AML-193 (cell line): Measurements from ENCODE around the gene MTMR12.
"Not testable (repeated sequence)": the region's sequence is repeated elsewhere in the genome, so short reads cannot be mapped to it uniquely, and the experiment has no call there.

Source experiments
- DNase-seq, 2 experiments: peaks; one replicate each; lab custom pipeline; 2025; lab: John Stamatoyannopoulos, UW

Gene MTMR12

DNA sequence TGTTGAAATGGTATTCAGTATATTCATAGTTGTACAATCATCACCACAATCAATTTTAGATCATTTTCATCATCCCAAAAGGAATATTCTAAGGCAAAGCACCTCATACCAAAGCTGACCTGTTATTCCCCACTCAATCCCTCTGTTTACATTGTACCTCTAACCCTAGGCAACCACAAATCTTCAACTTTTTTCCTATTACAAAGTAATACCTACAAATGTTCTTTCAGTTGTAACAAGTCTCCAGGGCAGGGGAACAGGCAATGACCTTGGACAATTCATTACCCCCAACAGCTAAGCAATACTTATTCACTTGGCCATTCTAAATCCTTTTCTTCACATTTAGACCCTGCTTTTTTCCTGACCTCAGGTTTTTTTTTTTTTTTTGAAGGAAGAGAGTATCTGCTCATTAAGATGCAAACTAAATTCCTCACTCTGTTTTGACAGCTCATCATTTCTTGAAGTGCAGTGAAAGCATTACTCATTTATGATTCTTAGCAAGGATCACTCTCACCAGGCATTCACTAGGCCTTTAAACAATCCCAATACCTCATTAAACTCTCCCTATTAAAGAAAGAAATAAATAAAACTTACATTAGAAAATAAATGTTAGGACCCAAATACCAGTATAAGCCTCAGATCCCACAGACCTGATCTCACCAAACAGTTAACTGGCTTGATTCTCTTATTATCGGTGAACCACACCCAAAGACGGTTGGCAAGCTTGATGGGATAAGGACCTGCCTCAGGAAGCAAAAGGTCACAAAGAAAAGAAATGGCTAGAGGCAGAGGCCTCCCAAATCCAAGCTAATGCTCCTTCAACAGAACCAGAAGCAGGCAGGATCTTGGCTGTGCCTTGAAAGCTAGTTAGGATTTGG, 15.3 kb downstream of the MTMR12 start:
- DNase-seq: no peak

DNA sequence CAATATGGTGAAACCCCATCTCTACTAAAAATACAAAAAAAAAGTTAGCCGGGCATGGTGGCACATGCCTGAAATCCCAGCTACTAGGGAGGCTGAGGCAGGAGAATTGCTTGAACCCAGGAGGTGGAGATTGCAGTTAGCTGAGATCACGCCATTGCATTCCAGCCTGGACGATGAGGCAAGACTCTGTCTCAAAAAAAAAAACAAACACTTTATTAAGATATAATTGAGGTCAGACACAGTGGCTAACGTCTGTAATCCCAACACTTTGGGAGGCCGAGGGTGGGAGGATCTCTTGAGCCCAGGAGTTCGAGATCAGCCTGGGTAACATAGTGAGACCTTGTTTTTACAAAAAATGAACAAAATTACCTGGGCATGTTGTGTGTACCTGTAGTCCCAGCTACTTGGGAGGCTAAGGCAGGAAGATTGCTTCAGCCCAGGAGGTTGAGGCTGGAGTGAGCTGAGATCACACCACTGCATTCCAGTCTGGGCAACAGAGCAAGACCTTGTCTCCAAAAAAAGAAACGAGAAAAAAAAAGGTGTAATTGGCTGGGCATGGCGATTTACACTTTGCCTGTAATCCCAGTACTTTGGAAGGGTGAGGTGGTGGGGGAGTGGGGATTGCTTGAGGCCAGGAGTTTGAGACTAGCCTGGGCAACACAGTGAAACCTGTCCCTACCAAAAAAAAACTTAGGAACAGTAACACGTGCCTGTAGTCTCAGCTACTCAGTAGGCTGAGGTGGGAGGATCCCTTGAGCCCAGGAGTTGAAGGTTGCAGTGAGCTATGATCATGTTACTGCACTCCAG, 16.6 kb downstream of the MTMR12 start:
- not testable (repeated sequence) for DNase-seq

DNA sequence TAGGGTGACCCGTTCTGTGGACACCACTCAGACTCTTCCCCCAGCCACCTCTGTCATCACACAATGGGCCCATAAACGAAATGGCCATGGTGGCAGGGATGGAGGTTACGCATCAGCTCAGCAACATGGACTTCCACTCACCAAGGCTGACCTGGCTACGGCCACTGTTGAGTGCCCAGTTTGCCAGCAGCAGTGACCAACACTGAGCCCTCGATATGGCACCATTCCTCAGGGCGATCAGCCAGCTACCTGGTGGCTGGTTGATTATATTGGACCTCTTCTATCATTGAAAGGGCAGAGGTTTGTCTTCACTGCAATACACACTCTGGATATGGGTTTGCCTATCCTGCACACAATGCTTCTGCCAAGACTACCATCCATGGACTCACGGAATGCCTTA, 21.1 kb downstream of the MTMR12 start:
- no peak for DNase-seq

DNA sequence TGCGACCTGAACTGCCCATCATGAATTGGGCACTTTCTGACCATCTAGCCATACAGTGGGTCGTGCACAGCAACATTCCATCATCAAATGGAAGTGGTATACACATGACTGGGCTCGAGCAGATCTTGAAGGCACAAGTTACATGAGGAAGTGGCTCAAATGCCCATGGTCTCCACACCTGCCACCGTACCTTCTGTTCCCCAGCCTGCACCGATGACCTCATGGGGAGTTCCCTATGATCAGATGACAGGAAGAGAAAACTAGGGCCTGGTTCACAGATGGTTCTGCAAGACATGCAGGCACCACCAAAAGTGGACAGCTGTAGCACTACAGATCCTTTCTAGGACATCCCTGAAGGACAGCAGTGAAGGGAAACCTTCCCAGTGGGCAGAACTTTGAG, 21.8 kb downstream of the MTMR12 start:
- no peak for DNase-seq

DNA sequence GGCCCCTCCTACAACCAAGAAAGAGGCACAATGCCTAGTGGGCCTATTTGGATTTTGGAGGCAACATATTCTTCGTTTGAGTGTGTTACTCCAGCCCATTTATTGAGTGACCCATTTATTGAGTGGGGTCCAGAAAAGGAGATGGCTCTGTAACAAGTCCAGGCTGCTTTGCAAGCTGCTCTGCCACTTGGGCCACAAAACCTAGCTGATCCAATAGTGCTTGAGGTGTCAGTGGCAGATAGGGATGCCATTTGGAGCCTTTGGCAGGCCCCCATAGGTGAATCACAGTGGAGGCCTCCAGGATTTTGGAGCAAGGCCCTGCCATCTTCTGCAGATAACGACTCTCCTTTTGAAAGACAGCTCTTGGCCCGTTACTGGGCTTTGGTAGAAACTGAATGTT, 22.2 kb downstream of the MTMR12 start:
- not testable (repeated sequence) for DNase-seq

DNA sequence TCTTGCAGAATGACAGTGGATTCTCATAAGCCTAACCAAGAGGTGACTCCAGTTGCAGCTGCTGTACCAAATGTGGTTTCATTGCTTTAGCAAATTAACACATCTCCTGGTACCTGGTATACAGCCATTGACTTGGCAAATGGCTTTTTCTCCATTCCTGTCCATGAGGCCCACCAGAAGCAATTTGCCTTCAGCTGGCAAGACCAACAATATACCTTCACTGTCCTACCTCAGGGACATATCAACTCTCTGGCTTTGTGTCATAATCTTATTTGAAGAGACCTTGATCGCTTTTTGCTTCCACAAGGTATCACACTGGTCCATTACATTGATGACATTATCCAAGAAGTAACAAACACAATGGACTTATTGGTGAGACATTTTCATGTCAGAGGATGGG, 22.8 kb downstream of the MTMR12 start:
- DNase-seq: not testable (repeated sequence)

DNA sequence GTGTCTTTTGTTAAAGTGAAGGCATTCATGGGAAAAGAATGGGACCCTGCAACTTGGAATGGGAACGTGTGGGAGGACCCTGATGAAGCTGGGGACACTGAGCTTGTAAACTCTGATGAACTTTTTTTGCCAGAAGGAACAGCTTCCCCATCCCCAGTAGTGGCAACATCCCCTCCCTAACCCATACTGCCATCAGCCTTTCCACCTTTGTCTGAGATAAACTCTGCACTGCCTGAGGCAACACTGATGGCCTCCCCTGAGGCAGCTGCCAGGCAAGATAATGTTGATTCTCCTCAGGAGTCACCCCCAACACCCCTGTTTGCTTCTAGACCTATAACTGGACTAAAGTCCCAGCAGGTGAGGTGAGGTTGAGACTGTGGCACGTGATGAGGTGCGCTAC, 24.6 kb downstream of the MTMR12 start:
- DNase-seq: not testable (repeated sequence)

DNA sequence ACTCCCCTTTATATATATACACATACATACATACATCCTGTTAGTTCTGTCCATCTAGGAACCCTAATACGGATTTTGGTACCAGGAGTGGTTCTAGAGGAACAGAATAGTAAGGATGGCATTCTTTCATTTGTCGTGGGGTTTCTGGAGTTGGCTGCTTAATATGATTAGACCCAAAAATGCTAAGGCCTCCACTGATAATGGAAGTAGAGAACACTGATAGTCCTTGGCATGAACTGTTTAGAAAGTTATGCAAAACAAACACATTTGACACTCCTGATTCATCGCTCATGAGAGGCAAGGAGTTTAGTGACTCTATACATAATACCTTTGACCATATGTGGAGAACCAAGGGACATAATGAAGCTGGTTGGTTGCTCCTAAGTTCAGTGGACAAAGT, 25.2 kb downstream of the MTMR12 start:
- DNase-seq: not testable (repeated sequence)

DNA sequence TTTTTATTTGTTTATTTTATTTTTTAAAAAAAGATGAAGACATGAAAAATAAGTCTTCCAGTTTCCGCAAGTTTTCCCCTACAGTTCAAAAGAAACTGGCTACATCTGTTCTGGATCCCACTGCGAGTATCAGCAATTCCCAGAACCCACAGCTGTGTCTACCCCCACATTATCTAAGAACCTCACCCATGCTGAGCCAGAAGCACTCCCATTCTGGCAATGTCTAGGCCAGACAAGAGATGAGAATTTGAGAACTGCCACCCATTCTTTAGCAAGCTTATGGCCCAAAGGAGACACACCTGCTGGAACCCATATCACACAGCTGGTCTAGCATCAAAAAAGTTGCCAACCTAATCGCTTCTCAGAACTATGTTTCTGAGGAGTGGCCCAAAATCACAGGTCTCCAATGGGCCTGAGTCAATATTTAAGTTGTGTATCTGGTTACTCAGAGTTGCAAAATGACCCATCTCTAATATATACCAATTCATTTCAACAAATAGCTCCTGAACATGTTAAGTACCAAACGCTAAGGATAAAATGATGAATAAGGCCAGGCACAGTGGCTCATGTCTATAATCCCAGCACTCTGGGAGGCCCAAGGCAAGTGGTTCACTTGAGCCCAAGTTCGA, 27.1 kb downstream of the MTMR12 start:
- DNase-seq: no peak

DNA sequence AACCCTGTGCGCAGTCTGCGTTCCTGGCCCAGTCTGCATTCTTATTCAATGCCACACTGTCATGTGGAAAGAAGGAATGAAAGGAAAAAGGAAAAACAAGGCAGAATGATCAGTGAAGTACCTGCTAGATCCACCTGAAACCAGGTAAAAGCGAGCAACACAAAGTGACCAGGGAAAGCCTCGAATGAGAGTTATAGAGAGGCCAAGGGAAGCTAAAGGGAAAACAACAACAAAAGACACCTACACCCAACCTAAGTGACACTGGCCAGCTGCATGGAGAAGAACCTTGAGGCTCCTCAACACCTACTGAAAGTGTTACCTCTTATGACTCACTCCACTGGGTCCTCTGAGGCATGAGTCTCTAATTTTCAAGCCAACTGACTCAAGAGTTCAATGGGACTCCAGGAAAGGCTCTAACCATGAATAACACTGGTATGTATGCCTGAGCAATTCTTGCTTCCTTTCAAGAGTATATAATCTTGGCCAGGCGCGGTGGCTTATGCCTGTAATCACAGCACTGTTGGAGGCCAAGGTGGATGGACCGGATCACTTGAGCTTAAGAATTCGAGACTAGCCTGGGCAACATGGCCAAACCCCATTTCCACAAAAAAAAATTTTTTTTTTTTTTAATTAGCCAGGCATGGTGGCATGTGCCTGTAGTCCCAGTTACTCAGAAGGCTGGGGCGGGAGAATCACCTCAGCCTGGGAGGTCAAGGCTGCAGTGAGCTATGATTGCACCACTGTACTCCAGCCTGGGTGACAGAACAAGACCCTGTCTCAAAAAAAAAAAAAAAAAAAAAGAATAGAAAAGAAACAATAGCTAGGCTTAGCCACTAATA, 29.0 kb downstream of the MTMR12 start:
- DNase-seq: no peak

DNA sequence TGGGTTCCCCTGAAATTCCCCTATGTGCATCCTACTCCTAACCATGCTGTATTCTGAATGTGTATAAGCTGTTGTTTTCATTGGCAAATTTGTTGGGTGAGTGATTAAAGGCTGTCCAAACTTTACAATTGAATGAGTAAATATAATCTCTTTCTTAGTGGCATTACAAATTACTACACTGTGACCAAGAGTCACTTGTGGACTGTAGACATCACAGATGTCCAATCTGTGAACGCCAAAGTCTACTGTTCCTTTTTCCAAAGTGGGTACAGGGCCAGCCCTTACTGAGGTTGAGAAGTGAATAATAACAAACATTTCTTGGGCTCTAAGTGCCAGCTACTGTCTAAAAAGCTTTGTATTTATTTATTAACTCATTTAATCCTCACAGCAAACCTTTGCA, 29.7 kb downstream of the MTMR12 start:
- DNase-seq: no peak

DNA sequence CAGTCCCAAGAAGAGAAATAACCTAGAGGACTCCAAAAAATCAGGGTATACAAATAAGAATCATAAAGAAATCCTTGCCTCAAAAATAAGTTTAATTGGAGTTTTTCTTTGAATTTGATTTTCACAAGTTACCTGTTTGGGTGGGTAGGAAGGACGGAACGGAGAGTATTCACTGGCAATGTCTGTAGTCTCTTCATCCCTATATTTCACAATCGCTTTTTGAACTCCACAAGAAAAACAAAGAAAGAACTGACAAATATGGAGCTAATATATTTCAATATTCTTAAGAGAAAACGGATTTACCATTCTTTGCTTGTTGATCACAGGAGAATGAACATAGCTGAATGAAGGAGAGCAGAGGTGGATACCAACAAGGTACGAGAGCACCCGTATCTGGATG, 30.1 kb downstream of the MTMR12 start:
- no peak for DNase-seq

DNA sequence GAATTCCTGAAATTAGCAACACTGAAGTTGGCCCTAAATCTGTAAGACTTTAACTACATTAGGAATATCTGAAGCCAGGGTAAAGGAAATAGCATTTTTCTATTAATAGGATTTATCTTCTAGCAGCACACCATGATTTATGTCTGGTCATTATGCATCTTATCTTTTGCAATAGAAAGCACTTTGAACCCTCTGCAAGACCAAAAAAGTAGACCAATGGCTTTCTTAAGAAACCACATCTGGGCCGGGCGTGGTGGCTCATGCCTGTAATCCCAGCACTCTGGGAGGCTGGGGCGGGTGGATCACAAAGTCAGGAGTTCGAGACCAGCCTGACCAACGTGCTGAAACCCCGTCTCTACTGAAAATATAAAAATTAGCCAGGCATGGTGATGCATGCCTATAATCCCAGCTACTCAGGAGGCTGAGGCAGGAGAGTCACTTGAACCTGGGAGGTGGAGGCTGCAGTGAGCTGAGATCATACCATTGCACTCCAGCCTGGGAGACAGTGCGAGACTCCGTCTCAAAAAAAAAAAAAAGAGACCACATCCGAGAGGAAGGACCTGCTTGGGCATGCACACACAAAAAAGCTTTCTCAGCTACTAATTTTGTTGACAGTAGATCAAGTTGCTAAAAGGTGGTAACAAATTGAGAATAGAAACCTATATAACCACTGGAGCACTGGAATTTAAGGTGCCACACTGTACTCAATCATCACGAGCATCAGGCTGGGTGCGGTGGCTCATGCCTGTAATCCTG, 31.2 kb downstream of the MTMR12 start:
- DNase-seq: not testable (repeated sequence)

DNA sequence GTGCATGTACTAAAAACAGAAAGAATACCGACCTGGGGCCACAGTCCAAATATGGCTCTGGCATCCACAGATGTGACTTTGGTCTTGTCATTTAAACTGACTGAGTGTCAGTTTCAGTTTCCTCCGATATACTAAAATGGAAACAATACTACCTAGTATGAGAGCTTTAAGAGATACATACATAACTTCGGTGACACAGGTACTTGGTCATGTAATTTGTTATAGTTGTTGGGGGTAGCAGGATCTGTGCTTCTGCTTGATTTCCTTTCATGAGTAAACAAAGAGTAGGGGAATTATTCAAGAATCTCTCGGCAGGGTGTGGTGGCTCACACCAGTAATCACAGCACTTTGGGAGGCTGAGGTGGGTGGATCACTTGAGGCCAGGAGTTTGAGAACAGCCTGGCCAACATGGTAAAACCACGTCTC, 32.1 kb downstream of the MTMR12 start:
- no peak for DNase-seq

DNA sequence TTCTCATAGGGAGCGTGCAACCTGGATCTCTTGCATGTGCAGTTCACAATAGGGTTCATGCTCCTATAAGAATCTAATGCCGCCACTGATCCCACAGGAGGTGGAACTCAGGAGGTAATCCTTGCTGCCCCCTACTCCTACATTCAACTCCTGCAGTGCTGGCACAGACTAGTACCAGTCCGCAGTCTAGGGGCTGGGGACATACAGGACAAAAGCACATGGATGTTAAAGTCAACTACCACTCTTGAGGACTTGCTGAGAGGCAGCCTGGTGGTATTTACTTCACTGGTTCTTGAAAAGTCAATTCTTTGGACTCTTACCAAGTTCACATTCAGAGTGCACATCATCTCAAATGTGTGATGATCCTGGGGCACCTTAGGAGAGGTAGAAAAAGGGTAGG, 33.0 kb downstream of the MTMR12 start:
- DNase-seq: no peak

DNA sequence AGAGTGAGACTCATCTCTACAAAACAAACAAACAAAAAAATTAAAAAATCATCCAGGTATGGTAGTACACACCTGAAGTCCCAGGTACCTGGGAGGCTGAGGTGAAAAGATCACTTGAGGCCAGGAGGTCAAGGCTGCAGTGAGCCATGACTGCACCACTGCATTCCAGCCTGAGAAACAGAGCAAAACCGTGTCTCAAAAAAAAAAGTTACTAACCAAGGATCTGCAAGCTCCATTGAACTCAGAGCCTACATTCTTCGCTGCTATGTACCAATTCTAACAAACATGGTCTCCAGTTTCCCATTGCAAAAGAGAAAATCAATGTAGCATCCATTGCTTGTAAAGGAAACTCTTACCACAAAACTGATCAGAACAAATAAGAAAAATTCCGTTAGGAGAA, 33.5 kb downstream of the MTMR12 start:
- DNase-seq: no peak

DNA sequence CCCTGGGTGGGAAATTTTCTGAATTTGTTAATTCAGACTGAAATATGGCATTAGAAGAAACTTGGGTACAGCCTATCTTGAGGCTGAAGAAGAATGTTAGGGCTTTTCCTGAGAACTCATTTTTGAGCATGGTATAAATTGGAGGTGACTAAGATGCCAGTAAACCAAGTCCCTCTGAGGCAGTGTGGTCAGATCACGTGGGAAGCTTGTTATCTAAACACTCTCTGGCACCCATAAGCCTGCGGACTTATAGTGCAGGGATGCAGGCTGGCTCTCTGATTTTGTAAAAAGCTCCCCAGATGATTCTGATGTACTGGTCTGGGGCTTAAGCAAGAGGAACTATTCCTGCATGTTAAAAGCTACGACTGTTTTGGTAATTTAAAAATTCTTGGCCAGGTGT, 34.3 kb downstream of the MTMR12 start:
- DNase-seq: no peak

DNA sequence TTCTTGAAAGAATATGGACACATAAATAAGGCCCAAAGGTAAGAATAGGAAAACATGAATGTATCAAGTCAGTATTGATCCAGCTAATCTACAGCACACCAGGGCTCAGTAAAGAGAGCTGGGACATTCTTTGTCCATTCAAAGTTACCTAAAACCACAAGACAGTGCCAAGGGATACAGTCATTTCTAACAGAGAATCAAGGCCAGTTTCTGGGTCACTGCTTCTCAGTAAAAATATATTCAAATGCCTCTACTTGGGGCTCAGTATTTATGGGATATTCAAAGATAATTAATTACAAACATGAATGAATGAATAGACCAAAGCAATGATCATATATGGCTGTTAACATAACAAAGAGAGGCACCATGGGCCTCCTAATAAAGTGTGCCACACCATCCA, 34.9 kb downstream of the MTMR12 start:
- DNase-seq: no peak

DNA sequence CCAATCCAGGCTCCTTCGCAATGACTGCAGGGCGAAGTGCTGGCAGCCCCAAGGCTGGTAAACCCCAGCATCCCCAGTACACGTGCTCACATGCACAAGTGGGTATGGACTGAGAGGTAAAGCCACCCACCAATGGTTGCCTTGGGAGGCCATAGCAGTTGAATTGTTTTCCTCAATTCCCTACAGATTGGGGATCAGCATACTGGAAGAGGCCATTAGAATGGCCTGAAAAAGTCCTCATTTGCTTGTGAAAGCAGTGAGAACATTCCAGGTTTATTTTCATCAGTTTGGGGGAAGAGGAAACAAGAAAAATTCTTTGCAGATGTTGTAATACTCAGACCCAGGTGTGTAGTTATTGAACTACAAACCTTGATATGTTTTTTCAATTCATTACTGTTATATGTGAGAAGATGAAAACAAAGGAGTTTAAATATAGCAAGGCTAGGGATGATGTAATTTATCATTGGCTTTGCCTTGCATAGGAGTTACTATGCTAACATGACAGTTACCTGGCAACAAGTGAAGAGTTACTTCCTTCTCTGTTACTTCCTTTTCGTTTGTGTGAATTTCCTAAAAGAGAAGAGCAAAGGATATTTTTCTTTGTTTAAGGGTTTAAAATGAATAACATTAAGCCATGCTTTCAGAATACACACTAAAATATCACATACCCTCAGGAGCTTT, 36.4 kb downstream of the MTMR12 start:
- peak; percentile 80 to 83 for DNase-seq

DNA sequence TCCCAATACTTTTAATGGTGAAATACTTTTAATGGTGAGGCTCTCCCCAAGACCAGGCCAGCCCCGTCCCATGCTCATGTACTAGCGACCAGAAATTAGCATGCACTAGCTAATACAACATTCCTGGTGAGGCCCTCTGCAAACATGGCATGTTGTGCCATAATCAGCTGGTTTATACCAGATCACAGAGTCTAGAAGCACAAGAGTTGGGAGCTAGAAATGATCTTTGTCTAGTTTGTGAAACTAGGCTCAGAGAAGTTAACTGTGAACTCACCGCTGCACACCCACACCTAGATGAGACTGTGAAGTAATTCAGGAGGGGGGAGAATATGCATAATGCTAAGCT, 37.4 kb downstream of the MTMR12 start:
- no peak for DNase-seq
